Psoas muscle (tissue), 8 donors: ENCODE results near the gene CASZ1. TPM values are rescaled to one million over a fixed set of nuclear protein-coding genes. Genes with fewer than 3 reads are reported as not detected.
A peak's percentile ranks its signal among the peaks of the same experiment; 100 is the strongest.

Experiments used
- ATAC-seq, 4 donors: fragments of 200-7000 bp; cut with Tn5 transposase; one replicate each; pipeline ENCODE4 v1.9.1; 2020; ENCODE audit warnings: moderate library complexity in 3 of 4, mild to moderate bottlenecking in 2 of 4
- DNase-seq, 2 donors: peaks; one replicate each; pipeline ENCODE4 v3.0.0-alpha.2; 2020
- H3K27ac ChIP-seq: fragments of 200-600 bp; one replicate; pipeline ENCODE4 v1.8.0; 2022
- H3K27me3 ChIP-seq, 3 donors: fragments of 200-600 bp in 1 of 3; one replicate each; pipeline versions ENCODE4 v1.6.1 to v1.8.0; 2013 to 2022; ENCODE audit warnings: low read length in 2 of 3, mild to moderate bottlenecking in 2 of 3, moderate library complexity in 1 of 3; ENCODE audit not compliant: insufficient read depth in 3 of 3
- H3K36me3 ChIP-seq, 2 donors: fragments of 200-600 bp in 1 of 2; one replicate each; pipeline versions ENCODE4 v1.6.1 to v1.8.0; 2013 to 2022; ENCODE audit warnings: low read depth in 1 of 2, mild to moderate bottlenecking in 1 of 2, moderate library complexity in 1 of 2; ENCODE audit not compliant: insufficient read depth in 1 of 2
- H3K4me1 ChIP-seq: fragments of 200-600 bp; one replicate; pipeline ENCODE4 v1.8.0; 2022
- H3K4me3 ChIP-seq: fragments of 200-600 bp; one replicate; pipeline ENCODE4 v1.8.0; 2022; ENCODE audit warnings: mild to moderate bottlenecking
- H3K9me3 ChIP-seq: fragments of 200-600 bp; one replicate; pipeline ENCODE4 v1.8.0; 2022
- CTCF ChIP-seq: fragments of 200-600 bp; IDR thresholded peaks from one replicate; pipeline ENCODE4 v1.8.0; 2022; ENCODE audit warnings: antibody characterized with exemption
- WGBS, 3 donors: extraction: QIAGEN DNeasy Blood & Tissue Kit; methylation state at CpG; one replicate each; pipeline versions ENCODE4 v1.1.6 to v1.1.7; 2013; 5-methylcytosine and 5-hydroxymethylcytosine counted together
- intact Hi-C, 2 donors: fragments of 100-400 bp; cut with DNase I; formaldehyde crosslinking; loops; one replicate each; pipeline versions ENCODE4 v1.11.0 to v1.14.2; 2022
- polyA plus RNA-seq, 3 donors: library from polyadenylated mRNA; stranded (reverse); fragments of 200-250 nt; gene quantifications; one replicate each; pipeline ENCODE4 v1.2.3, GENCODE V29; 2013
- total RNA-seq, 4 donors: library from RNA; stranded (reverse); fragmentation: NEBNext Ultra II Directional in 2 of 4; extraction: Animal tissue kit (Norgen Biotek cat#: 25700) in 2 of 4; gene quantifications; one replicate each; pipeline versions ENCODE4 v1.2.1 to v1.2.4, GENCODE V29; 2021 to 2023
- donor health status: healthy with polysubstance abuse.
- donor health status: DM: no; HTN: no; CAD: no; lungs with moderate emphysema.
- donor health status: Bipolar disorder and iron deficiency.
- donor health status: healthy.
- donor health status: DM: yes; HTN: yes; CAD: no.
- donor health status: DM: no; HTN: no; CAD: no.
- donor health status: DM: no; HTN: no; CAD: no.
- donor health status: DM: yes; HTN: yes; CAD: no.

CASZ1 gene
- total and polyA plus RNA-seq, 7 donors, result 2.6 to 83.3 (median 53.1) TPM

GRCh38 chr1:10699470-10699835, 97.0 kb downstream of the CASZ1 start:
- Histone ChIP-seq H3K27ac (no peak overlapping the region), H3K27me3 (no peaks in the 10 kb centered on the region), H3K36me3 (peaks cover 0 to 7% of the 10 kb centered on the region in 2 donors), H3K9me3 (no peaks in the 10 kb centered on the region), H3K4me1 (peaks cover 27% of the 10 kb centered on the region), H3K4me3 (no peak overlapping the region)
- no peak for DNase-seq
- no peak for ATAC-seq
- intact Hi-C loops, result loop anchor here in 1 of 2 donors (5.0 kb wide), 1 partner anchor 88 kb away; no protein-coding TSS in a partner anchor
- 73 to 78% (median 75%) methylated on average over 7 of the region's 7 CpGs for WGBS, 3 donors
- TF ChIP-seq CTCF, result no peak

GRCh38 chr1:10698726-10699469, 97.5 kb downstream of the CASZ1 start:
- H3K4me3 ChIP-seq, result no peak overlapping the region
- no peaks in the 10 kb centered on the region for H3K27me3 ChIP-seq
- H3K27ac ChIP-seq, result no peak overlapping the region
- 62 to 74% (median 65%) methylated on average over 14 of the region's 14 CpGs for WGBS, 3 donors
- no peak for DNase-seq
- no peak for ATAC-seq
- H3K4me1 ChIP-seq, result peaks cover 27% of the 10 kb centered on the region
- H3K36me3 ChIP-seq, result peaks cover 0 to 2% of the 10 kb centered on the region in 2 donors
- intact Hi-C loops, result loop anchor here in 1 of 2 donors (5.0 kb wide), 1 partner anchor 88 kb away; no protein-coding TSS in a partner anchor
- H3K9me3 ChIP-seq, result no peaks in the 10 kb centered on the region
- TF ChIP-seq CTCF, result no peak

- H3K9me3 ChIP-seq, result no peaks in the 10 kb centered on the region
- intact Hi-C loops, result loop anchor here in 1 of 2 donors (5.0 kb wide), 1 partner anchor 90 kb away; no protein-coding TSS in a partner anchor
- H3K27me3 ChIP-seq, result no peaks in the 10 kb centered on the region
- TF ChIP-seq CTCF, result no peak
- no peak for ATAC-seq
- H3K36me3 ChIP-seq, result no peaks in the 10 kb centered on the region
- DNase-seq, result no peak
- no peak overlapping the region for H3K4me3 ChIP-seq
- H3K4me1 ChIP-seq, result peaks cover 37% of the 10 kb centered on the region
- WGBS, 3 donors, result 89 to 93% (median 91%) methylated on average over 25 of the region's 25 CpGs
- no peak overlapping the region for H3K27ac ChIP-seq
Measured at GRCh38 chr1:10697621-10698160, 98.8 kb downstream of the CASZ1 start.

- ATAC-seq (peak in 3 of 4 donors; percentile 27 to 33 (median 29)), DNase-seq (no peak)
- 79 to 82% (median 82%) methylated on average over 7 of the region's 7 CpGs for WGBS, 3 donors
- intact Hi-C loops, result loop anchor here in 1 of 2 donors (5.0 kb wide), 1 partner anchor 90 kb away; no protein-coding TSS in a partner anchor
- Histone ChIP-seq H3K27ac (peak overlapping the region; percentile 41), H3K4me1 (peaks cover 43% of the 10 kb centered on the region), H3K4me3 (no peak overlapping the region), H3K9me3 (no peaks in the 10 kb centered on the region), H3K27me3 (no peaks in the 10 kb centered on the region), H3K36me3 (no peaks in the 10 kb centered on the region)
- TF ChIP-seq CTCF, result no peak
Measured at GRCh38 chr1:10696977-10697376, 99.5 kb downstream of the CASZ1 start.
